Ishikawa (cell line): ENCODE measurements around the gene STT3A.

ENCODE experiments used
- CEBPB ChIP-seq: IDR thresholded peaks from 2 replicates; pipeline ENCODE4 v1.6.1; 2012
- EGR1 ChIP-seq: IDR thresholded peaks from 2 replicates; pipeline ENCODE4 v1.6.1; 2012
- EP300 ChIP-seq: IDR thresholded peaks from 2 replicates; pipeline ENCODE4 v1.6.1; 2012; ENCODE audit warnings: borderline replicate concordance
- MAX ChIP-seq: IDR thresholded peaks from 2 replicates; pipeline ENCODE4 v1.6.1; 2012
- RAD21 ChIP-seq: IDR thresholded peaks from 2 replicates; pipeline ENCODE4 v1.6.1; 2012; ENCODE audit warnings: low read depth
- REST ChIP-seq: IDR thresholded peaks from 2 replicates; pipeline ENCODE4 v1.6.1; 2012; ENCODE audit warnings: low read depth, mild to moderate bottlenecking
- TAF1 ChIP-seq: IDR thresholded peaks from 2 replicates; pipeline ENCODE4 v1.6.1; 2012; ENCODE audit warnings: low read depth, mild to moderate bottlenecking
- YY1 ChIP-seq: IDR thresholded peaks from 2 replicates; pipeline ENCODE4 v1.6.1; 2012; ENCODE audit warnings: low read depth

- no peak for TF ChIP-seq YY1
- no peak for TF ChIP-seq RAD21
- no peak for TF ChIP-seq REST
- no peak for TF ChIP-seq TAF1
- no peak for TF ChIP-seq EGR1
- no peak for TF ChIP-seq MAX
- no peak for TF ChIP-seq CEBPB
- no peak for TF ChIP-seq EP300
These were observed 74.5 kb downstream of the STT3A start for GRCh38 chr11:125667151-125667550.
